Parathyroid adenoma (tissue), 2 donors: ENCODE measurements around the gene SPINT3.

Experiments used
- H2AFZ ChIP-seq: fragments of 300-600 bp; sonication (generic); one replicate; pipeline ENCODE4 v1.7.0; 2017; ENCODE audit warnings: antibody characterized with exemption, mild to moderate bottlenecking
- H3K27ac ChIP-seq: fragments of 300-600 bp; sonication (generic); one replicate; pipeline ENCODE4 v1.7.0; 2017
- H3K27me3 ChIP-seq: fragments of 300-600 bp; sonication (generic); one replicate; pipeline ENCODE4 v1.7.0; 2017; ENCODE audit warnings: low read length; ENCODE audit not compliant: control insufficient read depth, insufficient read depth
- H3K36me3 ChIP-seq: fragments of 300-600 bp; sonication (generic); one replicate; pipeline ENCODE4 v1.7.0; 2017; ENCODE audit warnings: low read length; ENCODE audit not compliant: control insufficient read depth, insufficient read depth
- H3K4me1 ChIP-seq: fragments of 300-600 bp; sonication (generic); one replicate; pipeline ENCODE4 v1.7.0; 2017; ENCODE audit warnings: control low read depth
- H3K4me2 ChIP-seq: fragments of 300-600 bp; sonication (generic); one replicate; pipeline ENCODE4 v1.7.0; 2017; ENCODE audit warnings: low read length
- H3K4me3 ChIP-seq: fragments of 300-600 bp; sonication (generic); one replicate; pipeline ENCODE4 v1.7.0; 2017; ENCODE audit warnings: low read depth, low read length
- H3K79me2 ChIP-seq: fragments of 300-600 bp; sonication (generic); one replicate; pipeline ENCODE4 v1.7.0; 2017; ENCODE audit warnings: control low read depth
- H3K9ac ChIP-seq: fragments of 300-600 bp; sonication (generic); one replicate; pipeline ENCODE4 v1.7.0; 2017; ENCODE audit warnings: mild to moderate bottlenecking
- H3K9me3 ChIP-seq: fragments of 300-600 bp; sonication (generic); one replicate; pipeline ENCODE4 v1.7.0; 2017; ENCODE audit warnings: low read length; ENCODE audit not compliant: control insufficient read depth
- TF ChIP-seq, protein P1 (sequence below): fragments of 300-600 bp; sonication (generic); IDR thresholded peaks from one replicate; pipeline ENCODE4 v1.7.0; 2017; ENCODE audit warnings: antibody characterized with exemption, mild to moderate bottlenecking
- donor health status: primary hyperparathyroidism.

The SPINT3 gene

DNA sequence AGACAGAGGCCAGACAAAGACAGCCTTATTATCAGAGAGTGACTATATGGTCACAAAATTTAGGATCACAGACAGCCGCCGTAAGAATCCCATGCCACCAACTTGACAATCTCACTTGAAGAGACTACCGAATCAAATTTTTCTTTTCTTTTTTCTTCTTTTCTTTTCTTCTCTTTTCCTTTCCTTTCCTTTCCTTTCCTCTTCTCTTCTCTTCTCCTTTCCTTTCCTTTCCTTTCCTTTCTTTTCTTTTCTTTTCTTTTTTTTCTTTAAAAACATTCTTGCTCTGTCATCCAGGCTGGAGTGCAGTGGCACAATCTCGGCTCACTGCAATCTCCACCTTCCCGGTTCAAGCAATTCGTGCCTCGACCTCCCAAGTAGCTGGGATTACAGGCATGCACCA, 33.0 kb upstream of the SPINT3 start:
- Histone ChIP-seq H3K9me3 (no peaks in the 10 kb centered on the region), H2AFZ (no peak overlapping the region), H3K27me3 (no peaks in the 10 kb centered on the region), H3K79me2 (no peaks in the 10 kb centered on the region), H3K27ac (no peak overlapping the region), H3K36me3 (no peaks in the 10 kb centered on the region), H3K4me1 (no peaks in the 10 kb centered on the region), H3K4me3 (no peak overlapping the region), H3K9ac (no peak overlapping the region), H3K4me2 (no peak overlapping the region)
- TF ChIP-seq, protein P1, sequence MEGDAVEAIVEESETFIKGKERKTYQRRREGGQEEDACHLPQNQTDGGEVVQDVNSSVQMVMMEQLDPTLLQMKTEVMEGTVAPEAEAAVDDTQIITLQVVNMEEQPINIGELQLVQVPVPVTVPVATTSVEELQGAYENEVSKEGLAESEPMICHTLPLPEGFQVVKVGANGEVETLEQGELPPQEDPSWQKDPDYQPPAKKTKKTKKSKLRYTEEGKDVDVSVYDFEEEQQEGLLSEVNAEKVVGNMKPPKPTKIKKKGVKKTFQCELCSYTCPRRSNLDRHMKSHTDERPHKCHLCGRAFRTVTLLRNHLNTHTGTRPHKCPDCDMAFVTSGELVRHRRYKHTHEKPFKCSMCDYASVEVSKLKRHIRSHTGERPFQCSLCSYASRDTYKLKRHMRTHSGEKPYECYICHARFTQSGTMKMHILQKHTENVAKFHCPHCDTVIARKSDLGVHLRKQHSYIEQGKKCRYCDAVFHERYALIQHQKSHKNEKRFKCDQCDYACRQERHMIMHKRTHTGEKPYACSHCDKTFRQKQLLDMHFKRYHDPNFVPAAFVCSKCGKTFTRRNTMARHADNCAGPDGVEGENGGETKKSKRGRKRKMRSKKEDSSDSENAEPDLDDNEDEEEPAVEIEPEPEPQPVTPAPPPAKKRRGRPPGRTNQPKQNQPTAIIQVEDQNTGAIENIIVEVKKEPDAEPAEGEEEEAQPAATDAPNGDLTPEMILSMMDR = no peak

DNA sequence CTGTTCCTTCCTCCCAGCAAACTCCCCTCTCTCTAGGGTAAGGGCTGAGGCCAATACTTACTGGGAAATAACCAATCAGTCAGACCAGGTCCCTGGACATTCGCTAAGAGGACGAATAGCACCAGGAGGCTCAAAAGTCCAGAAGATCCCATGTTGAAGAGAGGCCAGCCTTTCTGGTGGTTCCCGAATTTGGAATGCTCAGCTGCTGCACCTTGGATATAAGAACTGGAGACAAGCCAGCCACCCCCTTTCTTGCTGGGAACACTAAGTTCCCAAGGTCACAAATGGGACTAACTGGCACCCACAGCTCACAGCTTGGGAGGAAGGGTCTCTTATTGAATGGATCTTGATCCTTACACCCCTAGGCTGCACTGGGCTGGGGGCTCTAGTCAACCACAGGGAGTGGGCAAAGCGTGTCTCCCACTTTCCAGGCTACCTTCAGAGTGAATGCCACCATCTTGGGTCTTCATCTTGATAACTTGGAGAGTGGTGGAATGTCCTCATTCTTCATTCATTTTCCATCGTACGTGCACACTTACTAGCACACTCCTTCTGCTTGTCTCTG, 31.9 kb upstream of the SPINT3 start, which contains the start of gene EPPIN:
EPPIN (minus strand) TSS at position 196 of the 565 bp plus-strand sequence; CDS start at position 152, 44 bp downstream.
- Histone ChIP-seq H3K4me1 (no peaks in the 10 kb centered on the region), H2AFZ (no peak within 1 kb of the TSS), H3K4me3 (no peak within 1 kb of the TSS), H3K79me2 (no peaks in the 10 kb centered on the region), H3K27me3 (no peaks in the 10 kb centered on the region), H3K9ac (no peak within 1 kb of the TSS), H3K9me3 (no peaks in the 10 kb centered on the region), H3K36me3 (no peaks in the 10 kb centered on the region), H3K4me2 (no peak within 1 kb of the TSS), H3K27ac (no peak within 1 kb of the TSS)
- TF ChIP-seq, protein P1 = no peak

DNA sequence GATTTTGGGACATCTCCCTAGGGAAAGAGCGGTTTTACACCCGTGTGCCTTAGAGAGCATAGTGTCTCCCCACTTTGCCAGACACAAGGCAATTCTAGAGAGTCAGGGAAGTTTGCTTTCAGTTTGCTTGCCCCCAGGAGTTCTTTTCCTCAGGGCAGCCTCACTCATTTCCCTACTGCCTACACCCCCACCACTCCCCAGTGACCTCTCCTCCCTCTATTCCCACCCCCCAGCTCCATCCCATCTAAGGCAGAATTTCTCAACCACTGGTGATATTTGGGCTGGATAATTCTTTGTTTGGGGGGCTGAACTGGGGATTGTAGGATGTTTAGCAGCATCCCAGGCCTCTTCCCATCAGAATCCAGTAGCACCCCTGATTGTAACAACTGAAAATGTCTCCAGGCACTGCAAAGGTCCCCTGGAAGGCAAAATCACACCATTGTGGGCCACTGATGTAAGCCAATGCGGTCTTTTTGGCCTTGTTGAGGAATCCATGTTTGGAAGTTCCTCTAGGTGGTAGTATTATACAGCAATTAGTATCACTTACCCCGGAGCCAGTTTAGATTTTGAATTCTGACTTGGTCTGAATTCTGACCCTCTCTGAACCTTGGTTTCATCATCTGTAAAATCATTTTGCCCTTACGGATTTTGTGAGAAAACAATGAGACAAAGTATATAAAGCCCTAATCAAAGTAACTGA, 30.5 kb upstream of the SPINT3 start:
- no peak overlapping the region for H3K9ac ChIP-seq
- H3K4me1 ChIP-seq = no peaks in the 10 kb centered on the region
- H3K36me3 ChIP-seq = no peaks in the 10 kb centered on the region
- TF ChIP-seq, protein P1 = peak; percentile 14
- no peaks in the 10 kb centered on the region for H3K27me3 ChIP-seq
- no peak overlapping the region for H3K4me3 ChIP-seq
- no peak overlapping the region for H3K27ac ChIP-seq
- no peaks in the 10 kb centered on the region for H3K79me2 ChIP-seq
- no peak overlapping the region for H2AFZ ChIP-seq
- H3K4me2 ChIP-seq = no peak overlapping the region
- H3K9me3 ChIP-seq = no peaks in the 10 kb centered on the region

DNA sequence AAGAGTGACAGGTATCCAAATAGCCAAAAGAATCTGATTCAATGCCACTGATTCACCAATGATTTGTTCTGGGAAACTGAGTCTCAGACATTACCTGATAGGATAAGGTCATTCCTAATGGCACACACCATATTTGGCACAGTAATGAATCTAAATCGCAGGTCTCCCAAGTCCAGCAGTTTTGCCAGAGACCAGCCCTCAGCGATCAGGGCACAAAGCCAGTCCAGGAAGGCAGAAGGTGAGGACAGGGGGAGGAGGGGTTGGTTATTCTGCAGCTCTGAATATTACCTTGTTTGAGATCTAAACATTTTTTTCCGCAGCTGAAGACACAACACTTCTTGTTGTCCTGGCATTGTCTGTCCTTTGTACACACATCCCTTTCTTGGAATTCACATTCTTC, 29.9 kb upstream of the SPINT3 start:
- TF ChIP-seq, protein P1 = no peak
- Histone ChIP-seq H3K36me3 (no peaks in the 10 kb centered on the region), H3K9me3 (no peaks in the 10 kb centered on the region), H3K4me1 (no peaks in the 10 kb centered on the region), H3K27ac (no peak overlapping the region), H3K9ac (no peak overlapping the region), H3K27me3 (no peaks in the 10 kb centered on the region), H2AFZ (no peak overlapping the region), H3K4me2 (no peak overlapping the region), H3K4me3 (no peak overlapping the region), H3K79me2 (no peaks in the 10 kb centered on the region)

DNA sequence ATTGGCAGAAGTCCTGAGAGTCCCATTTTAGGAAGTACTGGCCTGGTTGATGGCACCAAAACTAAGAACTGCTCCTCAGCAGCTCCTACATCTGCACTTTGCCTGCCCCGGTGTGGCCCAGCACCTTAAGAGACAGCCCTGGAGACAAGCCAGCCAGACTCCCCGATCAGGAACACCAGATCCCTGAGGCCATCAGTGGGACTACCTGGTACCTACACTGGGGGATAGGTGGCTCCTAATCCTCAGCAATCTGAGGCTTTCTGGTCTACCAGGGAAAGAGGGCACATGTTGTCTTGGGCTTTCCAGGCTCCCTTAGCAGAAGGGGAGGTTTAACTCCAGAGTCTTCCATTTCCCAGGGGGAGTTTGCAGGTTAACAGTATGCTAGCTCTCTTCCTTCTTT, 24.0 kb upstream of the SPINT3 start, which contains the start of gene WFDC6:
WFDC6 (minus strand) TSS at position 101 of the 400 bp plus-strand sequence; CDS start at position 26, 75 bp downstream.
- H3K27ac ChIP-seq = no peak within 1 kb of the TSS
- no peaks in the 10 kb centered on the region for H3K4me1 ChIP-seq
- no peak within 1 kb of the TSS for H3K9ac ChIP-seq
- no peaks in the 10 kb centered on the region for H3K27me3 ChIP-seq
- TF ChIP-seq, protein P1 = no peak
- no peaks in the 10 kb centered on the region for H3K79me2 ChIP-seq
- no peaks in the 10 kb centered on the region for H3K9me3 ChIP-seq
- no peak within 1 kb of the TSS for H2AFZ ChIP-seq
- H3K4me3 ChIP-seq = no peak within 1 kb of the TSS
- H3K4me2 ChIP-seq = no peak within 1 kb of the TSS
- H3K36me3 ChIP-seq = no peaks in the 10 kb centered on the region
